Measurements from ENCODE around the gene SCN8A. TPM values are rescaled to one million over a fixed set of nuclear protein-coding genes. Genes with fewer than 3 reads are reported as not detected.

SCN8A gene
- total and polyA plus RNA-seq, 4 donors = 0.06 to 0.77 (median 0.26) TPM

DNA sequence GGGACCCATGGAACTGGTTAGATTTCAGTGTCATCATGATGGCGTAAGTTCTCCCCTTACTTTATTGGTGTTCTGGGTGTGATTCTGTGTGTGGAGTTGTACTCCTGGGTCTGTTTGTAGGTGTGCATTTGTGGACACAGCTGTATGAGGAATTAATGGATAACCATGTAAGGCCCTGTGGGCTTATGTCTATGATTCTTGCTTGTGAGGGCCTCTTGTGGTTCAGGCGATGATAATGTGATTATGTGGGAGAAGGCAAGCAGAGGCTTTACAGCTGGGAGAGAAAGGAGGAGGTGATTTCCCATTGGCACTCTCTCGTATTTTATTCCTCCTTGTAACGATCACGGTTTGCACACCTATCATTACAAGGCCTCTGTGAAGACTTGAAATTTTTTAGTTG lies 96.1 kb downstream of the SCN8A start:
- 68 to 90% methylated on average over 5 of the region's 5 CpGs for WGBS, 2 donors
- Histone ChIP-seq H3K4me3 (no peak overlapping the region), H3K36me3 (ENCODE audit: control insufficient read depth in 4 of 4, insufficient read depth in 4 of 4, low read length in 4 of 4) (no peaks in the 10 kb centered on the region), H3K9ac (ENCODE audit: insufficient read depth in 1 of 2, low read length in 2 of 2) (no peak overlapping the region), H3K27ac (ENCODE audit: low read depth in 1 of 2, low read length in 1 of 2) (no peak overlapping the region), H3K27me3 (ENCODE audit: control insufficient read depth in 3 of 3, insufficient read depth in 3 of 3, low read length in 2 of 3) (no peaks in the 10 kb centered on the region), H3K9me3 (ENCODE audit: control insufficient read depth in 4 of 4, insufficient read depth in 3 of 4, low read length in 3 of 4) (no peaks in the 10 kb centered on the region), H3K4me1 (ENCODE audit: control insufficient read depth in 5 of 5, insufficient read depth in 5 of 5, low read length in 5 of 5) (peaks cover 0 to 3% (median 0%) of the 10 kb centered on the region in 5 donors)
- no peak for DNase-seq
- ATAC-seq (ENCODE audit: insufficient read depth, low FRiP score) = no peak
- TF ChIP-seq, protein P1, sequence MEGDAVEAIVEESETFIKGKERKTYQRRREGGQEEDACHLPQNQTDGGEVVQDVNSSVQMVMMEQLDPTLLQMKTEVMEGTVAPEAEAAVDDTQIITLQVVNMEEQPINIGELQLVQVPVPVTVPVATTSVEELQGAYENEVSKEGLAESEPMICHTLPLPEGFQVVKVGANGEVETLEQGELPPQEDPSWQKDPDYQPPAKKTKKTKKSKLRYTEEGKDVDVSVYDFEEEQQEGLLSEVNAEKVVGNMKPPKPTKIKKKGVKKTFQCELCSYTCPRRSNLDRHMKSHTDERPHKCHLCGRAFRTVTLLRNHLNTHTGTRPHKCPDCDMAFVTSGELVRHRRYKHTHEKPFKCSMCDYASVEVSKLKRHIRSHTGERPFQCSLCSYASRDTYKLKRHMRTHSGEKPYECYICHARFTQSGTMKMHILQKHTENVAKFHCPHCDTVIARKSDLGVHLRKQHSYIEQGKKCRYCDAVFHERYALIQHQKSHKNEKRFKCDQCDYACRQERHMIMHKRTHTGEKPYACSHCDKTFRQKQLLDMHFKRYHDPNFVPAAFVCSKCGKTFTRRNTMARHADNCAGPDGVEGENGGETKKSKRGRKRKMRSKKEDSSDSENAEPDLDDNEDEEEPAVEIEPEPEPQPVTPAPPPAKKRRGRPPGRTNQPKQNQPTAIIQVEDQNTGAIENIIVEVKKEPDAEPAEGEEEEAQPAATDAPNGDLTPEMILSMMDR (IDR thresholded peaks at IDR 0.05; ENCODE audit: control extremely low read depth, extremely low read depth) = no peak

DNA sequence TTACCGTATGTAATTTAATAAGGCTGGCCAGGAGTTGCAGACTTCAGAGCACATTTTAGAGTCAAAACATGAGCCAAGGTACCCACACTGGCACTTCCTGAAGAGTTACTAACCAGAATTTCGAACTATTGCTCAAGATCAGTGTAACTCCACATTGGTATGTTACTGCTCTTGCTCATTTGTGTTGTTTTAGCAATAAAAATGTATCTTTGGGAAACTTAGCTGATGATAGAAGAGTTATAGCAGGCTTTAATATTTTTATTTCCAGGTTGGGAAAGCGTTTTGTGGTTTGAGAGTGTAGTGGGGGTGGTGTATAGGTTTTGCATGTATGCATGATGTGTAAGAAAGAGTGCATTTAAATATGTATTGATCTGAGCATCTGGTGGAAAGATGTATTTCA lies 96.6 kb downstream of the SCN8A start:
- no peaks in the 10 kb centered on the region for H3K9me3 ChIP-seq (ENCODE audit: control insufficient read depth in 4 of 4, insufficient read depth in 3 of 4, low read length in 3 of 4)
- ATAC-seq (ENCODE audit: insufficient read depth, low FRiP score) (no peak), DNase-seq (no peak)
- H3K27me3 ChIP-seq (ENCODE audit: control insufficient read depth in 3 of 3, insufficient read depth in 3 of 3, low read length in 2 of 3) = no peaks in the 10 kb centered on the region
- no peak overlapping the region for H3K9ac ChIP-seq (ENCODE audit: insufficient read depth in 1 of 2, low read length in 2 of 2)
- 40 to 72% methylated on average over 3 of the region's 3 CpGs for WGBS, 2 donors
- H3K27ac ChIP-seq (ENCODE audit: low read depth in 1 of 2, low read length in 1 of 2) = no peak overlapping the region
- H3K4me1 ChIP-seq (ENCODE audit: control insufficient read depth in 5 of 5, insufficient read depth in 5 of 5, low read length in 5 of 5) = peaks cover 0 to 6% (median 0%) of the 10 kb centered on the region in 5 donors
- no peak overlapping the region for H3K4me3 ChIP-seq
- TF ChIP-seq, protein P1 (IDR thresholded peaks at IDR 0.05; ENCODE audit: control extremely low read depth, extremely low read depth) = no peak
- no peaks in the 10 kb centered on the region for H3K36me3 ChIP-seq (ENCODE audit: control insufficient read depth in 4 of 4, insufficient read depth in 4 of 4, low read length in 4 of 4)

DNA sequence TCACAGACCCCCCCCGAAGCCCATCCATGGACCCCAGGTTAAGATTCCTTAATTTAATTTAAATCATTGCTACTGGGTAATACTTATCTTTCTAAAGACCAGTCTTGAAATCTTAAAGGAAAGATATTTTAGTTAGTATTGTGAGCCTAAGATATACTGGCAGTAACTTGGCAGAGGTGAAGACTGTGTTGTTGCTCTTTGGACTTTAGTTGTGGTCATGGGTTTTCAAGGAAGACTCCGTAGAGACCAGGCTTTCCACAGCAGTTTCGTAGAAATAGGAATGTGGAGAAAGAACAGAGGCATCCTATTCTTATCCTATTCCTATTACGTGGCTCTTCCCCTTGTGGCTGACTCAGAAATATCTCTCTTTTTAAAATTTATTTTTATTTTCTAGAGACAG lies 99.0 kb downstream of the SCN8A start:
- H3K9ac ChIP-seq (ENCODE audit: insufficient read depth in 1 of 2, low read length in 2 of 2) = no peak overlapping the region
- no peak overlapping the region for H3K4me3 ChIP-seq
- no peaks in the 10 kb centered on the region for H3K27me3 ChIP-seq (ENCODE audit: control insufficient read depth in 3 of 3, insufficient read depth in 3 of 3, low read length in 2 of 3)
- no peak for DNase-seq
- ATAC-seq (ENCODE audit: insufficient read depth, low FRiP score) = no peak
- H3K9me3 ChIP-seq (ENCODE audit: control insufficient read depth in 4 of 4, insufficient read depth in 3 of 4, low read length in 3 of 4) = no peaks in the 10 kb centered on the region
- peaks cover 0 to 6% (median 0%) of the 10 kb centered on the region in 5 donors for H3K4me1 ChIP-seq (ENCODE audit: control insufficient read depth in 5 of 5, insufficient read depth in 5 of 5, low read length in 5 of 5)
- no peak overlapping the region for H3K27ac ChIP-seq (ENCODE audit: low read depth in 1 of 2, low read length in 1 of 2)
- TF ChIP-seq, protein P1 (IDR thresholded peaks at IDR 0.05; ENCODE audit: control extremely low read depth, extremely low read depth) = no peak
- 93 to 94% methylated on average over 4 of the region's 4 CpGs for WGBS, 2 donors
- H3K36me3 ChIP-seq (ENCODE audit: control insufficient read depth in 4 of 4, insufficient read depth in 4 of 4, low read length in 4 of 4) = no peaks in the 10 kb centered on the region

DNA sequence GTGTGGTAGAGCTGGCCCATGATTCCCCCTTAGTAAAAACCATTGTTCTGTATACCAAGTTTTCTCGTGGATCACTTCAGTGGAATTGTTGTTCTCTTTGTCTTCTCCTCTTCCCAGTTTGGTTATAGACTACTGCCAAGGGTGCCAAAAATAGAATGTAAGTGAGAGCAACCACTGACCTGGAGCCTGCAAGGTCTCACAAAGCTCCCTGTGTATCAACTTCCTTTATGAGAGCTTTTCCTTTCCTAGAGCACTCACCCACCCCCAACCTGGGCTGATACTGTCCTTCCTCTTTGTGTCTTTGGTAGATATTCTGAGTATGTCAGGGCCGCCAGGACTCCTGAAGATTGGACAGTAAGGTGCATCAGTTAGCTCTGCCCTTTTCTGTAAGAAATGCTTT lies 101.0 kb downstream of the SCN8A start:
- DNase-seq (no peak), ATAC-seq (ENCODE audit: insufficient read depth, low FRiP score) (no peak)
- Histone ChIP-seq H3K9ac (ENCODE audit: insufficient read depth in 1 of 2, low read length in 2 of 2) (no peak overlapping the region), H3K9me3 (ENCODE audit: control insufficient read depth in 4 of 4, insufficient read depth in 3 of 4, low read length in 3 of 4) (no peaks in the 10 kb centered on the region), H3K27ac (ENCODE audit: low read depth in 1 of 2, low read length in 1 of 2) (no peak overlapping the region), H3K36me3 (ENCODE audit: control insufficient read depth in 4 of 4, insufficient read depth in 4 of 4, low read length in 4 of 4) (no peaks in the 10 kb centered on the region), H3K4me1 (ENCODE audit: control insufficient read depth in 5 of 5, insufficient read depth in 5 of 5, low read length in 5 of 5) (peaks cover 0 to 6% (median 0%) of the 10 kb centered on the region in 5 donors), H3K4me3 (no peak overlapping the region), H3K27me3 (ENCODE audit: control insufficient read depth in 3 of 3, insufficient read depth in 3 of 3, low read length in 2 of 3) (no peaks in the 10 kb centered on the region)
- 43 to 67% methylated on average over 2 of the region's 2 CpGs for WGBS, 2 donors
- TF ChIP-seq, protein P1 (IDR thresholded peaks at IDR 0.05; ENCODE audit: control extremely low read depth, extremely low read depth) = no peak
